ENCODE data around the gene FAM216B. TPM values are rescaled to one million over a fixed set of nuclear protein-coding genes. Genes with fewer than 3 reads are reported as not detected.
"Not testable (repeated sequence)": the region's sequence is repeated elsewhere in the genome, so short reads cannot be mapped to it uniquely, and the experiment has no call there.

Gene FAM216B
- total and polyA plus RNA-seq, 10 of the 15 experiments (the other 5 are each of a cell fraction or from before 2014, with no cell fraction given), result not detected

DNA sequence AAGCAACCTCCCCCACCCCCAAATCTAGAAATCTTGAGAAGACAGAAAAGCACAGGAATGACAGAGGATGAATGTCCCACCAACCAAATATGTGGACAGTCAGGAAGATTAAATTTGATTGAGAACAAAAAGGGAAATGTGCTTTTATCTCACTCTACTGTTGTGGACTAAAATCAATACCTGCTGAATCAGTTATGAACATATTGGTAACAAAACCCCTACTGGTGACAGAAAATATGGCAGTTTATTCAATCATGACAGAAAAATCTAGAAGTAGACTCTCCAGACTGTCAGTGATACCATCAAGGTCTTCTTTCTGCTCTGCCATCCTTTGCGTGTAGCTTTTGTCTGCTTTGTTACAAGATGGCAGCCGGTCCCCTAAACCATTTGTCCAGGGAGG, 35.2 kb downstream of the FAM216B start (continued):
- TF ChIP-seq CTCF (IDR thresholded peaks at IDR 0.05 in 2 of 3, conservative IDR thresholded peaks at IDR 0.05 in 1 of 3; ENCODE audit: control insufficient read depth in 2 of 3, extremely low read depth in 1 of 3, insufficient read depth in 1 of 3, low read depth in 3 of 3, low read length in 3 of 3) (no peak), MYC (IDR thresholded peaks at IDR 0.05; ENCODE audit: insufficient read depth, insufficient read length, insufficient replicate concordance, low read length, severe bottlenecking) (no peak), MEF2A (IDR thresholded peaks at IDR 0.05; ENCODE audit: insufficient read depth, low read depth, low read length) (no peak), NR2C1 (IDR thresholded peaks at IDR 0.05) (no peak)

GRCh38 chr13:42819687-42820086, 38.3 kb downstream of the FAM216B start:
- H3K27me3 ChIP-seq (replicated peaks in 1 of 2; ENCODE audit: control insufficient read depth in 2 of 2, insufficient read depth in 2 of 2, low read length in 1 of 2); H3K4me1 ChIP-seq (ENCODE audit: control insufficient read depth, insufficient read depth, low read length); in situ Hi-C loops (cut with MboI); H3K9me3 ChIP-seq (replicated peaks; ENCODE audit: control insufficient read depth, insufficient read depth, low read length); H3K4me3 ChIP-seq; intact Hi-C loops (cut with micrococcal nuclease; ENCODE audit: unreplicated experiment); H3K9ac ChIP-seq (ENCODE audit: control insufficient read depth, insufficient read depth, low read length); H2AFZ ChIP-seq (ENCODE audit: control insufficient read depth, low read depth, low read length); H3K36me3 ChIP-seq (ENCODE audit: control insufficient read depth in 2 of 2, insufficient read depth in 2 of 2, low read length in 1 of 2); H3K27ac ChIP-seq (ENCODE audit: control insufficient read depth, insufficient read depth); CTCF ChIA-PET; ATAC-seq; BruUV-seq (replicated peaks); H3K4me2 ChIP-seq (ENCODE audit: control insufficient read depth, insufficient read depth); DNase-seq (ENCODE audit: low read depth, low spot score); RAD21 ChIA-PET (ENCODE audit: unreplicated experiment); FAIRE-seq; H3K79me2 ChIP-seq (ENCODE audit: control insufficient read depth, insufficient read depth, low read length); SMC1A ChIA-PET (ENCODE audit: uncharacterized antibody, unreplicated experiment); H4K20me1 ChIP-seq (ENCODE audit: control insufficient read depth, insufficient read depth); POLR2A ChIA-PET: not testable (repeated sequence)
- 53% methylated on average over 1 of the region's 1 CpG for WGBS (ENCODE audit: insufficient coverage, insufficient replicate concordance, low lambda C conversion rate, missing lambda C conversion rate)

Measured in GM12878 (cell line).